ENCODE measurements around the gene CHST8.

DNA sequence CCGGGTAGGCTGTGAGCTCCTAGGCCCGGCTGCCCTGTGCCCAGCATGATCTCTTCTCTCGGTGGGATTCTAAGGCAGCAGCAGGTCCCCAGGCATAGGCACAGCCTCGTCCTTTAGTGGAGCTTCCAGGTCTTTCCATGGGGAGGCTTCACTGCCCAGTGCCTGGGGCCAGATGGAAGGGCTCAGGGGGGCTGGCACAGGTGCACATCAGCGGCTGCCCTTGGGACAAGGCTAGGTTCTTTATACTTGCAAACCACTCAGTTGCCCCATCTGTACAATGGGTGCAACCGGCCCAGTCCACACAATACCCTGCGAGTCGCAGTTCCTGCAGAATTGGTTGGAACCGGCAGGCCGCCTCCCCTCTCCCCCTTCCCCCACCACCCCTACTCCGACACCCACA is 189.1 kb downstream of the CHST8 start:
- TF ChIP-seq, protein P1, sequence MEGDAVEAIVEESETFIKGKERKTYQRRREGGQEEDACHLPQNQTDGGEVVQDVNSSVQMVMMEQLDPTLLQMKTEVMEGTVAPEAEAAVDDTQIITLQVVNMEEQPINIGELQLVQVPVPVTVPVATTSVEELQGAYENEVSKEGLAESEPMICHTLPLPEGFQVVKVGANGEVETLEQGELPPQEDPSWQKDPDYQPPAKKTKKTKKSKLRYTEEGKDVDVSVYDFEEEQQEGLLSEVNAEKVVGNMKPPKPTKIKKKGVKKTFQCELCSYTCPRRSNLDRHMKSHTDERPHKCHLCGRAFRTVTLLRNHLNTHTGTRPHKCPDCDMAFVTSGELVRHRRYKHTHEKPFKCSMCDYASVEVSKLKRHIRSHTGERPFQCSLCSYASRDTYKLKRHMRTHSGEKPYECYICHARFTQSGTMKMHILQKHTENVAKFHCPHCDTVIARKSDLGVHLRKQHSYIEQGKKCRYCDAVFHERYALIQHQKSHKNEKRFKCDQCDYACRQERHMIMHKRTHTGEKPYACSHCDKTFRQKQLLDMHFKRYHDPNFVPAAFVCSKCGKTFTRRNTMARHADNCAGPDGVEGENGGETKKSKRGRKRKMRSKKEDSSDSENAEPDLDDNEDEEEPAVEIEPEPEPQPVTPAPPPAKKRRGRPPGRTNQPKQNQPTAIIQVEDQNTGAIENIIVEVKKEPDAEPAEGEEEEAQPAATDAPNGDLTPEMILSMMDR (IDR thresholded peaks at IDR 0.05; ENCODE audit: low read depth, low read length, poor library complexity, severe bottlenecking): no peak
- no peak for TF ChIP-seq EZH2phosphoT487 (IDR thresholded peaks at IDR 0.05; ENCODE audit: borderline replicate concordance, low read length)

Measured in DOHH2 (cell line).